PC-3 (cell line): Measurements from ENCODE around the gene PRR14L.

Source experiments
- CTCF ChIP-seq: fragments of 300-600 bp; sonication (generic); conservative IDR thresholded peaks from 2 replicates; pipeline ENCODE4 v1.5.1; 2017; ENCODE audit warnings: antibody characterized with exemption, low read depth, mild to moderate bottlenecking, low read length
- EZH2 ChIP-seq: fragments of 300-600 bp; sonication (generic); IDR thresholded peaks from one replicate; pipeline ENCODE4 v1.6.1; 2017; ENCODE audit warnings: antibody characterized with exemption, mild to moderate bottlenecking, low read length; ENCODE audit not compliant: unreplicated experiment

- no peak for TF ChIP-seq CTCF
- TF ChIP-seq EZH2, result no peak
Measured at GRCh38 chr22:31789803-31790202, 39.9 kb upstream of the PRR14L start.
